HG03064 (cell line): ENCODE data around the gene ATP6V1F.

Experiments
- ATAC-seq: cut with Tn5 transposase; IDR thresholded peaks from one replicate; pipeline ENCODE4 v1.9.1; 2021; ENCODE audit warnings: low read depth; ENCODE audit not compliant: unreplicated experiment

Gene ATP6V1F

DNA sequence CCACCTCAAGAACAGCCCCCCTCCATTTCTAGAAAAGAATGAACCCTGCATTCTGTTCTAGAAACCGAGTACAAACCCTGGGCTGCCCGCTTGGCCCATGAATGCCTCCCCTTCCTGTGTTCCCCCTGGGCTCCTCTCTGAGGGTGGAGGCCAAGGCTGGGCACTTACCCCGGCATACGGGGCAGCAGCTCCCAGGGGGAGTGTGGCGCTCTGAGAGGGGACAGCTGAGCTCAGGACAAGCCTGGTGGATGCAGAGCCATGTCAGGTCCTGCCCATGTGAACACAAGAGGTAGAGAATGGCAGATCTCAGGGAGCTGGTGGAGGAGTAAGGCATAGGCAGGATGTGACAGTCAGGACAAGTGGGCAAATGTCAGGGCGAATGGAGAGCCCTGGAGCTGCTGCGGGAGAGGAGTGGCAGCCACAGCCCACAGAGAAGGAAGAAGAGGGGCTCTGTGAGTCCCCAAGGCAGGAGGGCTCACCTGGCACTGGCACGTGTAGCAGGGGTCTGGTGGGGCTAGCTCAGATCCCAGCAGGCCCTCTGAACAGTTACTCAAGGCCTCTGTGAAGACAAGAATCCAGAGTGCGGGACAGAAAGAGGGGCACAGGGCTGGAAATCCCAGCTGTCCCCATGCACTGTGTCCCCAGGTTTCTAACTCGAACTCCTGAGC lies 18.9 kb downstream of the ATP6V1F start:
- ATAC-seq: no peak

DNA sequence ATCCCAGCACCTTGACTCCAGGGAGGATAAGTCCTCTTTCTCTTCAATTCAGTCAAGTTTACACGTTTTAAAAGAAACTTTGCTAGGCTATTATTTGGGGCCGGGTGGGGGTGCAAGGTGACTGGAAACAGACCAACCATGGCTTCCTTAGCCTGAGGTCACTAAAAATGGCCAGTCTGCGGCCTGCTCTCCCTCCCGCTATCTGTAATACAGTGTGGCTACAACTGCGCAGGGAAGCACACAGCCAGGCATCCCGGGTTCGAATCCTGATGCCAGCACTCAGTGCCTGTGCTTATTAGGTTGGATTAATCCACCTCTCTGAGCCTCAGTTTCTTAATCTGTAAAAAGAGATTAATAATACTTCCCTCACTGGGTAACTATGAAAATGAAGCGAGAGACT lies 19.5 kb downstream of the ATP6V1F start:
- ATAC-seq: no peak

DNA sequence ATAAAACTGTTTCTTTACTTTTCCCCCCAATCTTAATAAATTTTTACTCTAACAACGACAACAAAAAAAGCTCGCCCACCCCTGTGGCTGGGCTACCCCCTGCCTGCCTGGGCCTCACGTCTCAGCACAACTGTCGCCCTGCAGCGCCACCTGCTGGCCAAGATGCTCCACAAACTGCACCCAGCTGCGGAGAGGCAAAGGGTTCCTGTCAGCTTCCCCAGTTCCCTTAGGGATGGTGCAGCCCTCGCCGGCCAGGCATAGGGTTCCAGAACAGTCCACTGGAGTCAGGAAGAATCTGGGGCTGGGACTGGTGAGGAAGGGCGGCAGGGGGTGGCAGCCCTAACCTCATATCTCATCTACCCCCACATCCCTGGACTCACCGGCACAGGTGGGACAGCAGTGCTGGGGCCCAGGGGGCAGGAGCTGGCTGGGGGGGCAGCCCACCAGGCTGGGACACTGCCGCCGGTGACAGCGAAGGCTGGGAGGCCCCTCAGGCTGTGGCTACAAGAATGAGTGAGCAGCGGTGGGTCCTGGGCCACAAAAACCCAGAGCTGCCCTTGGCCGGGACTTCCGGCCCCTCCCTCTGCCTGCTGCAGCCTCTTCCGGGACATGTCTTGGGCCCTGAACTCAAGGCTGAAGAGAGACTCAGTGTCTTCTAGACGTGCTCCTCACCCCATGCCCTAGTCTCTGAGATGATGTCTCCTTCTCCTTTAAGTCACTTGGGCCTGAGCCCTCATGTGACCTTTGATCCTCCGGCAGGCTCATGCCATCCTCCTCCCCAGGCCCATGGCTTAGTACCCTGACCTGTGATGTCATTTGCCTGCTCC lies 21.2 kb downstream of the ATP6V1F start:
- peak; percentile 61 for ATAC-seq

DNA sequence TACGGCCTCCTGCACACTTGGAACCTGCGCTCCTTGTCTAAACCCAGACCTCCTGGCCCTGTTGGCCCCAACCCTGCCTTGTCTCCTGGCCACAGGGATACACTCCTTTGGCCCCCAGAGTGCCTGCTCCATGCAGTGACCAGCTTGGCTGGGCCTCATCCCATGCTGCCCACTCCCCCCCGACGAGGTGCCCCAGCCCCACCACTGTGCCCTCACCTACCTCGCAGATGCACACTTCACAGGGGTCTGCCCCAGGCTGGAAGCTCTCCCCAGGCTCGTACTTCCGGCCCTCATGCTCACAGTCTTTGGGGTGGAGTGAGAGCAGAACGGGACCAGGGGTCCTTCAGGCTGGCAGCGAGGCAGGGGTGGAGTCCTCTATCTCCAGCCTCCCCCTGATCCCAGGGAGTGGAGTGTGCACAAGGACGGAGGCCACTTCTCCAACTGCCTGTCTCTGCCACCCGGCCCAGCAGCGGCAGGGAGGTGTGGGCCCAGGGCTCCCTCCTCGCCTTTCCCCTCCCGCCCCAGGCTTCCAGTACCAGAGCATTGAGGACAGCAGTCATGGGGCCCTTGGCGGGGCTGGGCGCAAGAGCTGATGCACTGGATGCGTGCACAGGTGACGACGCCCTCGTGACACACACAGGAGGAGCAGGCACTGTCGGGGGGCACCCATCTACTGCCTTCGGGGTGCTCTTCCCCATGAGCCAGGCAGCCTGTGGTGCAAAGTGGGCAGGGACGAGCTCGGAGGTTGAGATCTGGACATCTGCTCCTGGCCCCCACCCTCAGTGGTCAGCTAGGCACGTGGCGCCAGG lies 22.1 kb downstream of the ATP6V1F start:
- ATAC-seq: no peak

DNA sequence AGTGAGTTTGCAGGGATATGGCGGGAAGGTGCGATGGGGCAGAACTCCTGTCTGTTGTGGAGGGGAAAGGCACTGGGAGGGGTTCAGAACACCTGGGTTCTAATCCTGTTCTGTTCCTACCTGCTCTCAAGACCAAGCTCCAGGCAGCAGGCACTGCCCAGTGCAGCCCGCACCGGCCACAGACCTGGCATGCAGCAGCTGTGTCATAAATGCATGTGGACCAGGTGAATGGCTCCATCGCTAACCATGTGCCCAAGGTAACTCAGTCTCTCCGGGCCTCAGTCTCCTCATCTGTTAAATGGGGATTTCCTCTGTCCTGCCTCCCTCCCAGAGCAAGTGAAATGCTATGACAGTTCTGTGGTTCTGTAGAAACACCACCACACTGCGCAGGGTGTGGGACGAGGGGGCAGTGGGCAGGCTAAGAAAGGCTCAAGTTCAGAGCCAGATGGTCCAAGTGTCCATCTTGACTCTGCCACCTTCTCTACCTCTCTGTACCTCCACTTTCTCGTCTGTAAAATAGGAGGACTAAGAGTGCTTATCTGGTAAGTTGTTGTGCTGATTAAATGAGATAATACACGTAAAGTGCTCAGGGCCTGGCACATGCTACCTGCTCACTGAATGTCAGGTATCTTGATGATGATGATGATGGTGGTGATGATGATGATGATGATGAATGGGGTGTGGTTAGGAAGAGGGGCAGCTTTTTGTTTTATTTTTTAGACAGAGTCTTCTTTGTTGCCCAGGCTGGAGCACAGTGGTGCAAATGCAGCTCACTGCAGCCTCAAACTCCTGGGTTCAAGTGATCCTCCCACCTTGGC lies 22.9 kb downstream of the ATP6V1F start:
- no peak for ATAC-seq

DNA sequence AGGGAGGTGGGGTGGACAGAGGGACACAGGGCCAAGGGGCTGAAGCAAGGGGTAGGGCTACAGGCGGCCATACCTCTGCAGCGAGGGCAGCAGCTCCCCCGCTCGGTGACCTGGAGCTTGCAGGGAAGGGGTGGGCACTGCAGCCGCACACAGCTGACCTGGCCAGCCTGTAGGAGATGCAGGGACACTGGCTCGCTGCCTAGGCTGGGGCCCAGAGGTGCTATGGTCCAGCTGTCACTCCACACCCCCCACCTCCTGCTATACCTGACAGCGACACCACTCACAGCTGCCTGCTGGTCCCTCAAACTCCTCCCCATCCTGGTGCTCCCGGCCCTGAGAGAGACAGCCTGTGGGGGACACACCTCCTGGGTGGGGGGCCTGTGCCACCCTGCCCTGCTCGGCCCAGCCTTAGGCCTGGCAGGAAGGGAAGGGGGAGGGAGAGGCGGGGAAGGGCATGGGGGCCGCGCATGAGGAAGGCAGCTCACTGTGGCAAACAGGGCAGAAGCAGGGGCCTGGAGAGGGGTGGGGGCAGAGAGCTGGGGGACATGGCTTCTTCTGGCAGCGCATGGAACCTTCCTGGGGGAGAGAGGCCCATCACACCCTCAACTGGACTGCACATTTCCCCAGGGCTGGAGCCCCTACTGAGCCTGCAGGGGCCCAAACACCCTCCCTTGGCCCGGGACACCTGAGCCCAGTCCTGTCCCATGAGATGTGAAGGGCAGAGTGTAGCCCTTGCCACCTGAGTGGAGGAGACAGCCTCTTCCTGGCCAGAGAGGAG lies 23.9 kb downstream of the ATP6V1F start:
- ATAC-seq: no peak

DNA sequence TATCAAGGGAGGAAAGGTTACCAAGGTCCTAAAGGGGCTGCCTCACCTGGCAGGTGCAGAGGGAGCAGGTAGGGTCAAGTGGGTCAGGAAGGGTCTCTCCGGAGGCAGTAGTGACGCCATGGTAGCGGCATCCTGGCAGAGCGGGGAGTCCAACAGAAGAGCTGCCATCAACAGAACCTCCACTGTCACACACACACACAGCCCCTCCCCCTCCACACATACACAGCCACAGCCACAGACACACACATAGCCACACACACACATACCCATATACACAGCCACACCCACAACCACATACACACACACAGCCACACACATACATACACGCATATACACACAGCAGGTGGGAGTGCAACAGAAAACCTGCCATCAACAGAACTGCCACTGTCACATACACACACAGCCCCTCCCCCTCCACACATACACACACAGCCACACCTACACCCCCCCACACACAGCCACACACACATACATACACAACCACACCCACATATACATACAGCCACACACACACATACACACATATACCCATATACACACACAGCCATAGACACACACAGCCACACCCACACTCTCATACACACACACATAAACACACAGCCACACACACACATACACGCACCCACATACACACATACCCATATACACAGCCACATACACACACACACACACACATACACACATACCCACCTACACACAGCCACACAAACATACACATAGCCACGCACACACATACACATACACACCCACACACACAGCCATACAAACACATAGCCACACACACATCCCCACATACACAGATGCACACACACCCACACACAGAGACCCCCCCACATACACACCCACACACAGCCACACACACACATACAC lies 24.7 kb downstream of the ATP6V1F start:
- ATAC-seq: no peak

DNA sequence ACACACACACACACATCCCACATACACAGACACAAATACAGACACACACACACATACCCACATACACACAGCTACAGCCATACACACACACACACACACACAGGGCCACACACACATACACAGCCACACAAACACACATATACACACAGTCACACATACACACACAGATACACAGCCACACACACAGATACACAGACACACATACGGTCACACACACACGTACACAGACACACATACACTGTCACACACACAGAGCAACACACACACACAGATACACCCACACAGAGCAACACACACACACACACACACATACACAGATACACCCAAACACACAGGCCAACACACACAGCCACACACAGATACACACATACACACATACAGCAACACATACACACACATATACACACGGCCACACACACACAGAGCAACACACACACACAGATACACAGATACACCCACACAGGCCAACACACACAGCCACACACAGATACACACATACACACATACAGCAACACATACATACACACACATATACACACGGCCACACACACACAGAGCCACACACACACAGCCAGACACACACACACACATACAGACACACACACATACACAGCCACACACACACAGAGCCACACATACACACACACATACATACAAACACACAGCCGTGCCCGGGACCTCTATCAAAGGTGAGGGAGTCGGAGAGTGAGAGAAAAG lies 25.5 kb downstream of the ATP6V1F start:
- no peak for ATAC-seq

DNA sequence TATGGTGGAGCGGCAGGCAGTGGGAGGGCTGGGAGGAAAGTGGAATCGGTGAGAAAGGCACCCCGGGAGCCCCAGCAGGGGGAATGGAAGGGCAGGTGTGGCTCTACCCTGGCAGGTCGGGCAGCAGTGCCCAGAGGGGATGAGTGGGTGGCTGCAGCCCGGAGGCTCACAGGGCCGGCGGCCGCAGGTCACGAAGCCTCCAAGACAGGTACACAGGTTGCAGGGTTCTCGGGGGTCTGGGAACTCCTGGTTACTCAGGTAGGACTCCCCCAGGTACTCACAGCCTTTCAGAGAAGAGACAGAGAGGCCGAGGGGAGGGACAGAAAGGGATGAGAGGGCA lies 26.1 kb downstream of the ATP6V1F start:
- ATAC-seq: no peak

DNA sequence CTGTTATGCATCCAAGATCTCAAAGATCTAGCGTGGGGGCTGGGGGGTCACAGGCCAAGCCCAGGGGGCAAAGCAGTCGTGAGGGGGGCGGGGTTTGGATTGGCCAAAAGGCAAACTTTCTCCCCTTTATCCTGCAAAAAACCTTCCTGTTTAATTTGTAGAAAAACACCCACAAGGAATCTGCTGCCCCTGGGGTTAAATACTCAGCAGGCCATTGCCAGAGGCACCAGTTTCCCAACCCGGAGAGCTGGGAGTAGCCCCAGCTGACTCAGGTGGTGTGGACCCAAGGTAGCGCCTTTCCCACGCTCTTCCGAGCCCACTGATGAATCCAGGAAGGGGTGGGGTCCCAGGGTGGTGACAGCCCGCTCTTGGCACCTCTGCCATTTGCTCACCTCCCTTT lies 26.5 kb downstream of the ATP6V1F start:
- no peak for ATAC-seq

DNA sequence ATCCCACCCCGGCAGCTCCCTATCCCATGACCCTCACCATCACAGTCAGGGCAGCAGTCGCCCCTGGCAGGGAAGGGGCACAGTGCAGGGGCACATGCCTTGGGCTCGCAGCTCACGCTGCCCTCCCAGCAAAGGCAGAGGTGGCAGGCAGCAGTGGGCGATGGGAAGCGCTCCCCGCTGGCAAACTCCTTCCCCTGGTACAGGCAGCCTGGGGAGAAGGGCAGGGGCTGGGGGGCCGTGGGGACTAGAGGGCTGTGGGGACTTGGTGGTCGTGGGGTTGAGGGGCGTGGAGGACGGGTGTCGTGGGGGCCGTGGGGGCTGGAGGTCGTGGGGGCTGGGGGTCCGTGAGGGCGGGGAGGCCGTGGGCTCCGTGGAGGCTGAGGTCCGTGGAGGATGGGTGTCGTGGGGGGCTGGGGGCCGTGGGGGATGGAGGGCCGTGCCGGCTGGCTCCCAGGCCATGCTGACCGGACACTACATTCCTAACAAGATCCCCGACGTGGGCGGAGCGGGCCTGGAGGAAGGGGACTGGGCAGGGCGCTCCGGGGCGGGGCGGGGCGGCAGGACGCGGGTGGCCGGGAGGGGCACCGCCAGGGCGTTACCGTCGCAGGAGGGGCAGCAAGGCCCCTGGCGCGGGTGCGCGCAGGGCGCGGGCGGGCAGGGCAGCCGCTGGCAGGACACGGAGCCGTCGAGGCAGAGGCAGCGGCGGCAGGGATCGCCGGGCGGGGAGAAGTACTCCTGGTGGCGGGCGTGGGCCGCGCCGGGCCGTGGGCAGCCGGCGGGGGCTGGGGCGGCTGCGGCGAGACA lies 27.9 kb downstream of the ATP6V1F start:
- ATAC-seq: no peak

DNA sequence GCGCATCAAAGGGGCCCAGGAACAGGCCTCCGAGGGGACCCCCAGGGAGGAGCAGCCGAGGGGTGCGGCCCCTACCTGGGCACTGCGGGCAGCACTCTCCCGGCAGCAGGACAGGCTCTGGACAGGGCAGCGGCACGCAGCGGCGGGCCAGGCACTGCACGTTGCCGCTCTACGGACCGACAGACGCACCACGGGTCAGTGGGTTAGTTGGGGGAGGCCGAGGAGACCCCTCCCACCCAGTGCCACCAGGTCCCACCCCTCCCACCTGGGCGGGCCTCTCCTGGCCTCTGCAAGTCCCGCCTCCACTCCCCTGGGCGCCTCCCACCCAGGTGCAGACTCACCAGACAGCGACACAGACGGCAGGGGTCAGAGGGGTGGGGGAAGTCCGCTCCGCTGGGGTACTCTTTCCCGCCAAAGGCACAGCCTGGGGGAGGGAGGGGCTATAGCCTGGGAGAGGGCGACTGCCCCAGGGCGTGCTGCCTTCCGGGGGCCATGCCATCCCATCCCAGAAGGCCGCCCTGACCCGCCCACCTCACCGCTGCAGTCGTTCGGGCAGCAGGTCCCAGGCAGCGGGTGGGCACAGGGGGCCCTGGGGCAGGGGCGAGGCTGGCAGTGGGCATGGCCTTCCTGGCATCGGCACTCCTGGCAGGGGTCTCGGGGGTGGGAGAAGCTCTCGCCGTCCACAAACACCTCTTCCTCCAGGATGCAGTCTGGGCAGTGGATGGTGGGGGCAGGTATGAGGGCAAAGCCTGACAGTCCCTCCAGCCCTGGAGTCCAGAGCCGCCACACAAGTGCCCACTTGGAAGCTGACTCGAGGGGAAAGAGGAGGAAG lies 28.7 kb downstream of the ATP6V1F start:
- no peak for ATAC-seq

DNA sequence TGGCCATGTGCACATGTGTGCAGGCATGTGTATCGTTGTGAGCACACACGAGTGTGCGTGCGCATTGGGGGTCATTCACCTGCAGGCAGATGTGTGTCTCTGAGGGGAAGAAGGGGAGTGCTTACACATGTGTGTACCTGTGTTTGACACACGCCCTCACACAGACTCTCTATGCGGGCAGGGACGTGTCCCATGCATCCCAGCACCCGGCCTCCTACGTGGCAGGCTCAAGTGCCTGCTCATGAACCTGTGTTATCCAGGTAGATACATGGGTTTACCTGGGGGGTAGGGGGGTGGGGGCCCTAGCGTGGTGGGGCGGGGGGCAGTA lies 29.2 kb downstream of the ATP6V1F start:
- ATAC-seq: no peak

DNA sequence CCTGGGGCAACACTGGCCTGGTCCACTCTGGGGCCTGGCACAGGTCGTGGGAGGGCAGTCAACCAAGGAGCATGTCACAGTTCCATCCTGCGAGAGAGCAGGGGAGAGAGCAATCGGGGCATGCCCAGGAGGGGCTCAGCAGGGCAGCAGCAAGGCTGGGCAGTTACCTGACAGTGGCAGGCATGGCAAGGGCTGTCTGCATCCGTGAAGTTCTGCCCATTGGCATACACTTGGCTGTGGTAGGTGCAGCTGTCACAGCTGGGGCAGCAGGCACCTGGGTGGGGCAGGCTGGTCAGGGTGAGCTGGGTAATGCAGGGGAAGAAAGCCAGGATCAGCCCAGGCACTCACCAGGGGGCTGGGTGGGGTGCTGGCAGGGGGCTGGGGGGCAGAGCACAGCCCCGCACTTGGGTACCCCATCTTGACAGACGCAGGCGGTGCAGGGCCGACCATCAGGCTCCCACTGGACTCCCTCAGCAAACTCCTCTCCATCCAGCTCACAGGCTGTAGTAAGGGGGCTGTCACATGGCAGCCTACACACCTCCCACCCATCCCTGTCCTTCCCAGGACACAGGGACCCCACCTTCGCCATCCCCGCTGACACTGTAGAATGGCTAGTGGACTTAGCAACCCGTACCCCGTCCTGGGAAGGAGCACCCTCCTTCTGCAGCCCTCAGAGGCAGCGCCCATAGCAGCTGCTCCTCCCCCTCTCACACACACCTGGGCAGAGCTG lies 30.0 kb downstream of the ATP6V1F start:
- no peak for ATAC-seq

DNA sequence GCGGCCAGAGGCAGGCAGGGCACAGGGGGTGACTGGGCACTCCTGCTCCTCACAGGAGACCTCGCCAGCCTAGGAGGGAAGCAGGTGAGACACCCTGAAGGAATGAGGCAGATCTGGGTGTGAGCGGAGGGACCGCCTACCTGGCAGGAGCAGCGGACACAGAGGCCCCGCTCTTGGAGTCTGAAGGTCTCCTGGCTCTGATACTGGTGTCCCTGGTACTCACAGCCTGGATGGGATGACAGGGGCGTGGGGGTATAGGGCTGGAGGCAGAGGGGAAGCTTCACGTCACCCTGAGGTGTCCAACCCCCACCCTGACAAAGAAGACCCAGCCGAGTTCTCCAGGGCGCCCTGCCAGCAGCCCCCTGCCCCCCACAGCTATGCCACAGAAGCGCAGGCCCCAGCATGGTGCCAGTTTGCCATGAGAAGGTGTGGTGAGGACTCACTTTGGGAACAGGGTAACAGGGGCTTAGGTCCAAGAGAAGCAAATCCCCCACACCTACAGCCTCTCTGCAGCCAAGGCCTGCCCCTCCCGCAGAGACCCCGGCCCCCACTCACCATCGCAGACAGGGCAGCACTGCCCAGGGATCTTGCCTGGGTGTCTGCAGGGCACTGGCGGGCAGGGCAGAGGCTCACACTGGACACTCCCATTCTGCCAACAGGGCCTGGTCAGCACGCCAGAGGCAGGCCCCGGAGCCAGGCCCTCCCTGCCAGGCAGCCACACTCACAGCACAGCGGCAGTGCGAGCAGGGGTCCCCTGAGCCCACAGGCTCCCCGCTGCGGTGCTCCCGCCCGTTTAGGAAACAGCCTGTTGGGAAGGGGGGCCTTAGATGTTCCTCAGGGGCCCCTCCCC lies 30.8 kb downstream of the ATP6V1F start:
- ATAC-seq: no peak
